MM.1S (cell line): ENCODE results near the gene GPANK1.

ENCODE experiments used
- CTCF ChIP-seq: fragments of 300-600 bp; sonication (generic); IDR thresholded peaks from 2 replicates; pipeline ENCODE4 v1.5.1; 2016; ENCODE audit warnings: antibody characterized with exemption, low read length, mixed read lengths
- EZH2 ChIP-seq: fragments of 300-600 bp; sonication (generic); optimal IDR thresholded peaks from 2 replicates; pipeline ENCODE3; 2017; ENCODE audit warnings: low read depth, mild to moderate bottlenecking, antibody characterized with exemption, low read length, mixed read lengths

GRCh38 chr6:31691078-31691463 is 26.3 kb upstream of the GPANK1 start:
- TF ChIP-seq CTCF (no peak), EZH2 (no peak)
